Measurements from ENCODE around the gene DOCK10. TPM values are rescaled to one million over a fixed set of nuclear protein-coding genes. Genes with fewer than 3 reads are reported as not detected.

The DOCK10 gene
- total and polyA plus RNA-seq, 10 of the 15 experiments (the other 5 are each of a cell fraction or from before 2014, with no cell fraction given): 16.9 to 120 (median 85.5) TPM

GRCh38 chr2:224816816-224817215, 225.5 kb downstream of the DOCK10 start:
- FAIRE-seq: no peak
- CTCF ChIA-PET: interaction anchor here (1.1 kb wide), 2 partner anchors 19 to 38 kb away, joined by 3 read pairs; no protein-coding TSS in a partner anchor

GRCh38 chr2:224813578-224813977, 228.7 kb downstream of the DOCK10 start:
- no peaks in the 10 kb centered on the region; the same call in 1 of the 3 replicates for H3K9me3 ChIP-seq (replicated peaks; ENCODE audit: control insufficient read depth, insufficient read depth, low read length)
- no peak for ATAC-seq
- no peak overlapping the region for H3K4me2 ChIP-seq (ENCODE audit: control insufficient read depth, insufficient read depth)
- no peaks in the 10 kb centered on the region for H3K27me3 ChIP-seq (replicated peaks in 1 of 2; ENCODE audit: control insufficient read depth in 2 of 2, insufficient read depth in 2 of 2, low read length in 1 of 2)
- H4K20me1 ChIP-seq (ENCODE audit: control insufficient read depth, insufficient read depth): no peaks in the 10 kb centered on the region
- RAD21 ChIA-PET (ENCODE audit: unreplicated experiment): no interaction called here
- H3K79me2 ChIP-seq (ENCODE audit: control insufficient read depth, insufficient read depth, low read length): no peaks in the 10 kb centered on the region
- no peaks in the 10 kb centered on the region for H3K4me1 ChIP-seq (ENCODE audit: control insufficient read depth, insufficient read depth, low read length)
- in situ Hi-C loops (cut with MboI): no loop called here
- no peak overlapping the region for H3K4me3 ChIP-seq
- H3K27ac ChIP-seq (ENCODE audit: control insufficient read depth, insufficient read depth): no peak overlapping the region
- intact Hi-C loops (cut with micrococcal nuclease; ENCODE audit: unreplicated experiment): no loop called here
- TF ChIP-seq FOXK2 (IDR thresholded peaks at IDR 0.05) (no peak), NR2C2 (IDR thresholded peaks at IDR 0.05; ENCODE audit: borderline replicate concordance, control insufficient read depth, insufficient read length, low read depth) (no peak), ZBTB40 (IDR thresholded peaks at IDR 0.05; ENCODE audit: borderline replicate concordance) (no peak), JUNB (IDR thresholded peaks at IDR 0.05) (no peak)
- H3K36me3 ChIP-seq (ENCODE audit: control insufficient read depth in 2 of 2, insufficient read depth in 2 of 2, low read length in 1 of 2): peaks cover 1 to 19% of the 10 kb centered on the region in 2 experiments
- no TSS peak for BruUV-seq (replicated peaks)
- CTCF ChIA-PET: no interaction called here
- POLR2A ChIA-PET: no interaction called here
- DNase-seq (ENCODE audit: low read depth, low spot score): no peak
- SMC1A ChIA-PET (ENCODE audit: uncharacterized antibody, unreplicated experiment): no interaction called here
- no peak overlapping the region for H2AFZ ChIP-seq (ENCODE audit: control insufficient read depth, low read depth, low read length)
- no peak for FAIRE-seq
- no peak overlapping the region for H3K9ac ChIP-seq (ENCODE audit: control insufficient read depth, insufficient read depth, low read length)
- WGBS (ENCODE audit: insufficient coverage, insufficient replicate concordance, low lambda C conversion rate, missing lambda C conversion rate): 100% methylated on average over 1 of the region's 1 CpG

More at GRCh38 chr2:224816816-224817215, 225.5 kb downstream of the DOCK10 start:
- H3K36me3 ChIP-seq (ENCODE audit: control insufficient read depth in 2 of 2, insufficient read depth in 2 of 2, low read length in 1 of 2): peaks cover 6 to 26% of the 10 kb centered on the region in 2 experiments
- no TSS peak for BruUV-seq (replicated peaks)
- H3K4me2 ChIP-seq (ENCODE audit: control insufficient read depth, insufficient read depth): no peak overlapping the region
- intact Hi-C loops (cut with micrococcal nuclease; ENCODE audit: unreplicated experiment): no loop called here
- no peak overlapping the region for H3K27ac ChIP-seq (ENCODE audit: control insufficient read depth, insufficient read depth)
- no peaks in the 10 kb centered on the region; the same call in 1 of the 2 replicates for H4K20me1 ChIP-seq (ENCODE audit: control insufficient read depth, insufficient read depth)
- DNase-seq (ENCODE audit: low read depth, low spot score) (no peak), ATAC-seq (no peak)
- H3K9me3 ChIP-seq (replicated peaks; ENCODE audit: control insufficient read depth, insufficient read depth, low read length): no peaks in the 10 kb centered on the region; the same call in 1 of the 3 replicates
- in situ Hi-C loops (cut with MboI): no loop called here
- RAD21 ChIA-PET (ENCODE audit: unreplicated experiment): no interaction called here
- SMC1A ChIA-PET (ENCODE audit: uncharacterized antibody, unreplicated experiment): no interaction called here
- no peak overlapping the region for H3K4me3 ChIP-seq
- no peak overlapping the region for H2AFZ ChIP-seq (ENCODE audit: control insufficient read depth, low read depth, low read length)
- 96% methylated on average over 4 of the region's 4 CpGs for WGBS (ENCODE audit: insufficient coverage, insufficient replicate concordance, low lambda C conversion rate, missing lambda C conversion rate)
- H3K9ac ChIP-seq (ENCODE audit: control insufficient read depth, insufficient read depth, low read length): no peak overlapping the region
- H3K79me2 ChIP-seq (ENCODE audit: control insufficient read depth, insufficient read depth, low read length): no peaks in the 10 kb centered on the region
- POLR2A ChIA-PET: no interaction called here
- no peaks in the 10 kb centered on the region for H3K4me1 ChIP-seq (ENCODE audit: control insufficient read depth, insufficient read depth, low read length)
- H3K27me3 ChIP-seq (replicated peaks in 1 of 2; ENCODE audit: control insufficient read depth in 2 of 2, insufficient read depth in 2 of 2, low read length in 1 of 2): no peaks in the 10 kb centered on the region
- TF ChIP-seq POLR2AphosphoS2 (IDR thresholded peaks at IDR 0.05; ENCODE audit: low read depth, low read length) (no peak), JUNB (IDR thresholded peaks at IDR 0.05) (no peak), WRNIP1 (IDR thresholded peaks at IDR 0.05; ENCODE audit: borderline replicate concordance, low read depth, low read length) (no peak), MTA3 (IDR thresholded peaks at IDR 0.05; ENCODE audit: borderline replicate concordance, low read length) (no peak), CREB1 (IDR thresholded peaks at IDR 0.05; ENCODE audit: low read depth) (no peak), BACH1 (IDR thresholded peaks at IDR 0.05; ENCODE audit: borderline replicate concordance) (no peak)
